ENCODE measurements around the gene LHX8. TPM values are rescaled to one million over a fixed set of nuclear protein-coding genes. Genes with fewer than 3 reads are reported as not detected.

Gene LHX8

DNA sequence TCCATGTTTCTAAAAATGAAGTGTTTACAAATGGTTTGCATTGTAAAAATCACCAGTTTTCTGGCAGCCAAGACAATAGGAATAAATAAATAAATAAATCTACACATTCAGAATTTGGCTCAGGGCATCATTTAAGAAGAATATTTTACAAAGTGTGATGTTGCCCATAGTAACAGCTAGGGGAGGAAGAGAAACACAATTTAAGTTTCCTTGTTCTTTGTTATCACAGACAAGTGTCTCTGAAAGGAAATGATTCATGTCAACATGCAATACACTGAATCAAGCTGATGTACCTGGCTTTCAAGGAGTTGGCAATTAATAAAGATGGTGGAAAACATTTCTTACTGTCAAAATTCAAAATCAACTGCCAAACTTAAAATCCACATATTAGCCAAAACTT lies 74.7 kb downstream of the LHX8 start:
- H3K9me3 ChIP-seq (ENCODE audit: control insufficient read depth, low read length): no peaks in the 10 kb centered on the region
- peaks cover 0 to 5% of the 10 kb centered on the region in 2 experiments for H3K27me3 ChIP-seq (ENCODE audit: control insufficient read depth in 1 of 2, insufficient read depth in 1 of 2, low read length in 2 of 2)
- H3K4ac ChIP-seq (ENCODE audit: low read depth in 1 of 2, low read length in 2 of 2): no peak overlapping the region
- no peak overlapping the region for H2AK5ac ChIP-seq (ENCODE audit: low read length, severe bottlenecking)
- H2BK5ac ChIP-seq (ENCODE audit: low read depth, low read length, poor library complexity, severe bottlenecking): no peak overlapping the region
- no peak overlapping the region for H2BK120ac ChIP-seq (ENCODE audit: low read depth, low read length)
- no peak overlapping the region for H2AFZ ChIP-seq (ENCODE audit: low read depth, low read length)
- H3K18ac ChIP-seq (ENCODE audit: low read depth in 1 of 2, low read length in 2 of 2): no peak overlapping the region
- no peak overlapping the region for H3K4me2 ChIP-seq (ENCODE audit: low read length, poor library complexity, severe bottlenecking)
- no peak overlapping the region for H3K4me3 ChIP-seq (ENCODE audit: insufficient read depth in 1 of 2, low read depth in 1 of 2, low read length in 2 of 2)
- no peak overlapping the region for H4K8ac ChIP-seq (ENCODE audit: low read length)
- DNase-seq: no peak
- no peaks in the 10 kb centered on the region for H3K36me3 ChIP-seq (ENCODE audit: control insufficient read depth in 1 of 2, insufficient read depth in 2 of 2, low read depth in 1 of 2, low read length in 2 of 2)
- no peak overlapping the region for H3K14ac ChIP-seq (ENCODE audit: low read length in 2 of 2)
- H2BK12ac ChIP-seq (ENCODE audit: low read length in 2 of 2): no peak overlapping the region
- no peak overlapping the region for H3K27ac ChIP-seq (ENCODE audit: low read length, poor library complexity, severe bottlenecking)
- H3K4me1 ChIP-seq (ENCODE audit: control insufficient read depth, insufficient read depth, low read depth, low read length): no peaks in the 10 kb centered on the region
- no peak overlapping the region for H2BK15ac ChIP-seq (ENCODE audit: low read depth, poor library complexity, severe bottlenecking)
- H3K23ac ChIP-seq (ENCODE audit: low read length in 2 of 2): no peak overlapping the region
- H4K91ac ChIP-seq (ENCODE audit: low read length): no peak overlapping the region
- no peak overlapping the region for H3K9ac ChIP-seq (ENCODE audit: low read length)
- H3K79me1 ChIP-seq (replicated peaks; ENCODE audit: low read length, poor library complexity, severe bottlenecking): no peaks in the 10 kb centered on the region

Small RNAs within 50 kb of the gene (small RNA-seq; reads per million reads assigned to genes)
- gene RNU6-622P (ENCODE audit: low read depth): not detected
